A549 (cell line): Measurements from ENCODE around the gene SLC22A2. TPM values are rescaled to one million over a fixed set of nuclear protein-coding genes. Genes with fewer than 3 reads are reported as not detected.

Experiments
- ATAC-seq, 2 experiments: fragments of 200-7000 bp in 1 of 2; fragments of >200 bp in 1 of 2; cut with Nextera tagmentation in 1 of 2; cut with Tn5 transposase in 1 of 2; 3 replicates each; pipeline versions ENCODE4 v1.8.0 to v1.9.1; 2018 to 2020; ENCODE audit warnings: mild to moderate bottlenecking in 1 of 2, moderate library complexity in 1 of 2
- CTCF ChIA-PET: fragments of 300-600 bp; sonication (Branson Sonifier 250); formaldehyde crosslinking; extraction: SDS; loops from one replicate; lab custom pipeline; 2021; ENCODE audit warnings: antibody characterized with exemption, inconsistent platforms; lab: Yijun Ruan, JAX
- POLR2A ChIA-PET: fragments of 350-600 bp; formaldehyde crosslinking; extraction: SDS; loops from one replicate; lab custom pipeline; 2021; ENCODE audit warnings: antibody characterized with exemption, inconsistent platforms; lab: Yijun Ruan, JAX
- DNase-seq, 2 experiments: peaks; one replicate each; pipeline versions ENCODE4 v3.0.0 to v3.0.0-alpha.2; 2011 to 2016; ENCODE audit warnings: low read depth in 1 of 2, low spot score in 1 of 2
- FAIRE-seq: peaks from 2 replicates; lab custom pipeline; 2011; peaks lifted over from hg19 to GRCh38; lab: Jason Lieb, UNC
- H3K27ac ChIP-seq, 2 experiments: fragments of >200 bp; sonication (Bioruptor Twin); formaldehyde crosslinking; 3 replicates each; pipeline ENCODE4 v1.5.1; 2016 to 2017
- H3K4me1 ChIP-seq: fragments of >200 bp; sonication (Bioruptor Twin); formaldehyde crosslinking; 3 replicates; pipeline ENCODE4 v1.6.1; 2016
- H3K4me2 ChIP-seq: fragments of >200 bp; sonication (Bioruptor Twin); formaldehyde crosslinking; 3 replicates; pipeline ENCODE4 v1.6.1; 2016
- H3K4me3 ChIP-seq: fragments of >200 bp; sonication (Bioruptor Twin); formaldehyde crosslinking; 3 replicates; pipeline ENCODE4 v1.5.1; 2016
- H3K9me3 ChIP-seq: fragments of >200 bp; sonication (Bioruptor Twin); formaldehyde crosslinking; 3 replicates; pipeline ENCODE4 v1.6.1; 2016
- BHLHE40 ChIP-seq: IDR thresholded peaks from 2 replicates; pipeline ENCODE4 v1.6.1; 2012; ENCODE audit warnings: low read depth, low read length, inconsistent platforms
- CHD4 ChIP-seq: fragments of 200-600 bp; sonication (generic); IDR thresholded peaks from 2 replicates; pipeline ENCODE4 v1.6.1; 2016; ENCODE audit warnings: antibody characterized with exemption, mild to moderate bottlenecking, borderline replicate concordance
- EHF ChIP-seq: fragments of 250-450 bp; sonication (Bioruptor Pico); IDR thresholded peaks from 2 replicates; pipeline ENCODE4 v1.5.0; 2020; ENCODE audit warnings: mild to moderate bottlenecking
- EHMT2 ChIP-seq: fragments of 200-600 bp; sonication (generic); IDR thresholded peaks from 2 replicates; pipeline ENCODE4 v1.6.1; 2016; ENCODE audit warnings: antibody characterized with exemption, low read depth, mild to moderate bottlenecking, moderate library complexity
- EP300 ChIP-seq, 2 experiments: fragments of >200 bp; sonication (Bioruptor Twin); formaldehyde crosslinking; IDR thresholded peaks; 2 replicates in 1 of 2; 3 replicates in 1 of 2; pipeline ENCODE4 v1.6.1; 2016 to 2017
- FOXS1 ChIP-seq: fragments of 250-450 bp; sonication (Bioruptor Pico); IDR thresholded peaks from 2 replicates; pipeline ENCODE4 v1.5.0; 2020; ENCODE audit warnings: mild to moderate bottlenecking, moderate library complexity
- HDAC2 ChIP-seq: fragments of 200-600 bp; sonication (generic); IDR thresholded peaks from 2 replicates; pipeline ENCODE4 v1.6.1; 2016
- HES2 ChIP-seq: fragments of >200 bp; sonication (Bioruptor Twin); formaldehyde crosslinking; IDR thresholded peaks from 2 replicates; pipeline ENCODE4 v1.6.1; 2016
- HOXB13 ChIP-seq: fragments of 250-450 bp; sonication (Bioruptor Pico); IDR thresholded peaks from 2 replicates; pipeline ENCODE4 v1.5.0; 2020; ENCODE audit warnings: low read depth, mild to moderate bottlenecking, moderate library complexity
- JUN ChIP-seq, 2 experiments: fragments of >200 bp; sonication (Bioruptor Twin); formaldehyde crosslinking; IDR thresholded peaks; 2 replicates in 1 of 2; 3 replicates in 1 of 2; pipeline ENCODE4 v1.6.1; 2016 to 2017
- KDM5A ChIP-seq: fragments of 200-600 bp; sonication (generic); IDR thresholded peaks from 2 replicates; pipeline ENCODE4 v1.6.1; 2016; ENCODE audit warnings: antibody characterized with exemption, mild to moderate bottlenecking
- MAZ ChIP-seq: fragments of 150-350 bp; IDR thresholded peaks from 2 replicates; pipeline ENCODE4 v1.6.1; 2014; ENCODE audit warnings: antibody characterized with exemption, low read depth, low read length, borderline replicate concordance
- MYC ChIP-seq: IDR thresholded peaks from 2 replicates; pipeline ENCODE4 v1.6.1; 2012; ENCODE audit warnings: mild to moderate bottlenecking, inconsistent platforms, low read length, improper control_type of control experiment, borderline replicate concordance
- NFE2L2 ChIP-seq: fragments of 150-350 bp; conservative IDR thresholded peaks from 2 replicates; pipeline ENCODE4 v1.6.1; 2014; ENCODE audit warnings: low read length
- NPAS2 ChIP-seq: fragments of 250-450 bp; sonication (Bioruptor Pico); IDR thresholded peaks from 2 replicates; pipeline ENCODE4 v1.8.0; 2022; ENCODE audit warnings: mild to moderate bottlenecking, moderate library complexity, borderline replicate concordance
- PHF8 ChIP-seq: fragments of 200-600 bp; sonication (generic); IDR thresholded peaks from 2 replicates; pipeline ENCODE4 v1.6.1; 2016; ENCODE audit warnings: low read depth, mild to moderate bottlenecking, antibody characterized with exemption, moderate library complexity, borderline replicate concordance
- POLR2AphosphoS2 ChIP-seq: conservative IDR thresholded peaks from 2 replicates; pipeline ENCODE4 v1.6.1; 2012; ENCODE audit warnings: low read length, improper control_type of control experiment, inconsistent platforms
- RAD21 ChIP-seq, 2 experiments: fragments of >200 bp in 1 of 2; sonication (Bioruptor Twin) in 1 of 2; formaldehyde crosslinking in 1 of 2; IDR thresholded peaks in 1 of 2; conservative IDR thresholded peaks in 1 of 2; 2 replicates in 1 of 2; 3 replicates in 1 of 2; pipeline ENCODE4 v1.6.1; 2012 to 2018; ENCODE audit warnings: inconsistent platforms in 1 of 2
- RARB ChIP-seq: fragments of 250-450 bp; sonication (Bioruptor Pico); IDR thresholded peaks from 2 replicates; pipeline ENCODE4 v1.8.0; 2021; ENCODE audit warnings: mild to moderate bottlenecking, moderate library complexity
- RFX5 ChIP-seq: fragments of 450-650 bp; IDR thresholded peaks from 2 replicates; pipeline ENCODE4 v1.7.1; 2014; ENCODE audit warnings: antibody characterized with exemption, mild to moderate bottlenecking, moderate library complexity
- RNF2 ChIP-seq: fragments of 200-600 bp; sonication (generic); IDR thresholded peaks from 2 replicates; pipeline ENCODE4 v1.6.1; 2016; ENCODE audit warnings: low read depth, mild to moderate bottlenecking, antibody characterized with exemption, moderate library complexity, borderline replicate concordance
- TP53 ChIP-seq: fragments of 250-450 bp; sonication (Bioruptor Pico); IDR thresholded peaks from 2 replicates; pipeline ENCODE4 v1.5.0; 2021; ENCODE audit warnings: mild to moderate bottlenecking, moderate library complexity
- ZSCAN20 ChIP-seq: fragments of 250-450 bp; sonication (Bioruptor Pico); IDR thresholded peaks from 2 replicates; pipeline ENCODE4 v1.8.0; 2022; ENCODE audit warnings: mild to moderate bottlenecking, moderate library complexity
- WGBS: methylation state at CpG from one replicate; pipeline ENCODE4 v1.1.6; 2017; ENCODE audit errors: missing lambda C conversion rate; 5-methylcytosine and 5-hydroxymethylcytosine counted together
- polyA plus RNA-seq, 4 experiments: library from polyadenylated mRNA; depleted of rRNA in 3 of 4; stranded (reverse); fragments of >200 nt; fragmentation: RNase III in 1 of 4; extraction: RNeasy Plus Mini Kit Qiagen cat#74134 plus additional on column Dnase treatment in 1 of 4; gene quantifications; 2 replicates in 3 of 4; 3 replicates in 1 of 4; pipeline ENCODE4 v1.2.3, GENCODE V29; 2011 to 2017
- TF ChIP-seq, protein P1 (sequence below): fragments of 200-600 bp; sonication (generic); IDR thresholded peaks from 2 replicates; pipeline ENCODE4 v1.6.1; 2016; ENCODE audit warnings: antibody characterized with exemption, mild to moderate bottlenecking, moderate library complexity
- TF ChIP-seq, protein P2 (sequence below): IDR thresholded peaks from 2 replicates; pipeline ENCODE4 v1.6.1; 2012
- TF ChIP-seq, protein P3 (sequence below): IDR thresholded peaks from 2 replicates; pipeline ENCODE4 v1.6.1; 2012; ENCODE audit warnings: low read depth, borderline replicate concordance

The SLC22A2 gene
- polyA plus RNA-seq, 2 of the 4 experiments (the other 2 are of a cell fraction): 0.04 TPM; not detected in 1

DNA sequence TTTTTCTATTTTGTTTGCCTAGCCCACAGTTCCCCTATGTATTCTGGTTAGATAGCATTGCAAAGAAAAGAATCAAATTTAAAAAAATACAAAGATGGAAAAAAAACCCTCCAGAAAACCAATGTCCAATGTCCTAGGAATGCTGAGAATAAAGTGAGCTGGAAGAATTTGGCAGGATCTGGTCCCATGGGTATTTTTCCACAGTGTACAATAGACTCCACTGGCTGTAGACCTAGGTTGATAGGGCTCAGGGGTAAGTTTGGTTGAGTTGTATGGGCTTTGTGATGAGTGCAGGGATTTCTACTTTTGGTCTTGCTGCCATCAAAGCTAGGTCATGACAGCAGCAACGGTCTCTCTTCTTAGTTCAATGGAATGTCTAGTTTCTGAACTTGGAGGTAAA is 41.5 kb downstream of the SLC22A2 start (continued):
- TF ChIP-seq RFX5: no peak
- TF ChIP-seq POLR2AphosphoS2: no peak
- no peak for TF ChIP-seq NPAS2 (CRISPR knock-in tag)
- no peak for TF ChIP-seq MAZ

DNA sequence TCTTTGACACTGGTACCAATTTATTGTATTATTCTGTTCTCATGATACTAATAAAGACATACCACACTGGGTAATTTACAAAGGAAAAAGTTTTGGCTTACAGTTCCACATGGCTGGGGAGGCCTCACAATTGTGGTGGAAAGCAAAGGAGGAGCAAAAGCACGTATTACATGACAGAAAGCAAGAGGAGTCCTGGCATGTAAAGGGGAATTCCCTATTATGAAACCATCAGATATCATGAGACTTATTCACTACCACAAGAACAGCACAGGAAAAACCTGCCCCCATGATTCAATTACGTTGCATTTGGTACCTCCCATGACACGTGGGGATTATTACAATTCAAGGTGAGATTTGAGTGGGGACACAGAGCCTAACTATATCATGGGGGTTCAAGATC is 43.4 kb downstream of the SLC22A2 start:
- ChIA-PET POLR2A (no interaction called here), CTCF (no interaction called here)
- 14% methylated on average over 3 of the region's 3 CpGs for WGBS
- H3K4me3 ChIP-seq: no peak overlapping the region
- TF ChIP-seq RAD21 (conservative IDR thresholded peaks at IDR 0.05 in 1 of 2, IDR thresholded peaks at IDR 0.05 in 1 of 2): no peak
- TF ChIP-seq, protein P1, sequence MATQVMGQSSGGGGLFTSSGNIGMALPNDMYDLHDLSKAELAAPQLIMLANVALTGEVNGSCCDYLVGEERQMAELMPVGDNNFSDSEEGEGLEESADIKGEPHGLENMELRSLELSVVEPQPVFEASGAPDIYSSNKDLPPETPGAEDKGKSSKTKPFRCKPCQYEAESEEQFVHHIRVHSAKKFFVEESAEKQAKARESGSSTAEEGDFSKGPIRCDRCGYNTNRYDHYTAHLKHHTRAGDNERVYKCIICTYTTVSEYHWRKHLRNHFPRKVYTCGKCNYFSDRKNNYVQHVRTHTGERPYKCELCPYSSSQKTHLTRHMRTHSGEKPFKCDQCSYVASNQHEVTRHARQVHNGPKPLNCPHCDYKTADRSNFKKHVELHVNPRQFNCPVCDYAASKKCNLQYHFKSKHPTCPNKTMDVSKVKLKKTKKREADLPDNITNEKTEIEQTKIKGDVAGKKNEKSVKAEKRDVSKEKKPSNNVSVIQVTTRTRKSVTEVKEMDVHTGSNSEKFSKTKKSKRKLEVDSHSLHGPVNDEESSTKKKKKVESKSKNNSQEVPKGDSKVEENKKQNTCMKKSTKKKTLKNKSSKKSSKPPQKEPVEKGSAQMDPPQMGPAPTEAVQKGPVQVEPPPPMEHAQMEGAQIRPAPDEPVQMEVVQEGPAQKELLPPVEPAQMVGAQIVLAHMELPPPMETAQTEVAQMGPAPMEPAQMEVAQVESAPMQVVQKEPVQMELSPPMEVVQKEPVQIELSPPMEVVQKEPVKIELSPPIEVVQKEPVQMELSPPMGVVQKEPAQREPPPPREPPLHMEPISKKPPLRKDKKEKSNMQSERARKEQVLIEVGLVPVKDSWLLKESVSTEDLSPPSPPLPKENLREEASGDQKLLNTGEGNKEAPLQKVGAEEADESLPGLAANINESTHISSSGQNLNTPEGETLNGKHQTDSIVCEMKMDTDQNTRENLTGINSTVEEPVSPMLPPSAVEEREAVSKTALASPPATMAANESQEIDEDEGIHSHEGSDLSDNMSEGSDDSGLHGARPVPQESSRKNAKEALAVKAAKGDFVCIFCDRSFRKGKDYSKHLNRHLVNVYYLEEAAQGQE: no peak
- no peak for TF ChIP-seq CHD4
- no peak for TF ChIP-seq EHF (CRISPR knock-in tag)
- TF ChIP-seq HOXB13 (CRISPR knock-in tag): no peak
- no peak for TF ChIP-seq NFE2L2
- no peak for TF ChIP-seq EP300 (IDR thresholded peaks at IDR 0.05)
- TF ChIP-seq RARB (CRISPR knock-in tag): no peak
- TF ChIP-seq POLR2AphosphoS2: no peak
- TF ChIP-seq EHMT2: no peak
- TF ChIP-seq, all 56 proteins: peak for 0
- no peak overlapping the region for H3K4me2 ChIP-seq
- no peak overlapping the region for H3K27ac ChIP-seq
- FAIRE-seq: no peak
- H3K4me1 ChIP-seq: no peaks in the 10 kb centered on the region
- H3K9me3 ChIP-seq: no peaks in the 10 kb centered on the region; the same call in 2 of the 3 replicates
- DNase-seq: no peak
- ATAC-seq: no peak

DNA sequence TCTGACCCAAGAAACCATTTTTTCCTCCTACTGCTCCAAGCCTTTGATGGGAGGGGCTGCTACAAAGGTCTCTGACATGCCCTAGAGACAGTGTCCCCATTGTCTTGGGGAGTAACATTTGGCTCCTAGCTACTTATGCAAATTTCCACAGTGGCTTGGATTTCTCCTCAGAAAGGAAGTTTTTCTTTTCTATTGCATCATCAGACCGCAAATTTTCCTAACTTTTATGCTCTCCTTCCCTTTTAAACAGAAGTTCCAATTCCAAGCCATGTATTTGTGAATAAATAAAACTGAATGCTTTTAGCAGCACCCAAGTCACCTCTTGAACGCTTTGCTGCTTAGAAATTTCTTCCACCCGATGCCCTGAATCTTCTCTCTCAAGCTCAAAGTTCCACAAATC is 51.0 kb downstream of the SLC22A2 start:
- FAIRE-seq: no peak
- POLR2A ChIA-PET: no interaction called here
- no peaks in the 10 kb centered on the region for H3K4me1 ChIP-seq
- no peak overlapping the region for H3K4me3 ChIP-seq
- no peak overlapping the region for H3K27ac ChIP-seq
- no peak for DNase-seq
- CTCF ChIA-PET: no interaction called here
- H3K4me2 ChIP-seq: no peak overlapping the region
- WGBS: 50% methylated on average over 3 of the region's 3 CpGs
- no peak for ATAC-seq
- H3K9me3 ChIP-seq: no peaks in the 10 kb centered on the region
- TF ChIP-seq RNF2 (no peak), TP53 (CRISPR knock-in tag) (no peak), HDAC2 (no peak), ZSCAN20 (no peak), FOXS1 (CRISPR knock-in tag) (no peak), BHLHE40 (no peak), KDM5A (no peak), NPAS2 (CRISPR knock-in tag) (no peak), HES2 (no peak), MAZ (no peak), PHF8 (no peak), MYC (no peak), JUN (IDR thresholded peaks at IDR 0.05) (no peak), RARB (CRISPR knock-in tag) (no peak)
- TF ChIP-seq, protein P2, sequence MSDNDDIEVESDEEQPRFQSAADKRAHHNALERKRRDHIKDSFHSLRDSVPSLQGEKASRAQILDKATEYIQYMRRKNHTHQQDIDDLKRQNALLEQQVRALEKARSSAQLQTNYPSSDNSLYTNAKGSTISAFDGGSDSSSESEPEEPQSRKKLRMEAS: no peak
- TF ChIP-seq, protein P3, sequence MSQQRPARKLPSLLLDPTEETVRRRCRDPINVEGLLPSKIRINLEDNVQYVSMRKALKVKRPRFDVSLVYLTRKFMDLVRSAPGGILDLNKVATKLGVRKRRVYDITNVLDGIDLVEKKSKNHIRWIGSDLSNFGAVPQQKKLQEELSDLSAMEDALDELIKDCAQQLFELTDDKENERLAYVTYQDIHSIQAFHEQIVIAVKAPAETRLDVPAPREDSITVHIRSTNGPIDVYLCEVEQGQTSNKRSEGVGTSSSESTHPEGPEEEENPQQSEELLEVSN: no peak
